HUDEP-2 (cell line): Measurements from ENCODE around the gene RFT1.

ENCODE experiments used
- DNase-seq, 76 experiments: peaks; one replicate each; lab custom pipeline; 2025; ENCODE audit not compliant: unreplicated experiment in 76 of 76; lab: John Stamatoyannopoulos, UW

Gene RFT1

GRCh38 chr3:53040351-53040820 is 89.8 kb downstream of the RFT1 start:
- DNase-seq: no peak

- DNase-seq: no peak
These were observed 90.9 kb downstream of the RFT1 start for GRCh38 chr3:53039376-53039752.

DNA sequence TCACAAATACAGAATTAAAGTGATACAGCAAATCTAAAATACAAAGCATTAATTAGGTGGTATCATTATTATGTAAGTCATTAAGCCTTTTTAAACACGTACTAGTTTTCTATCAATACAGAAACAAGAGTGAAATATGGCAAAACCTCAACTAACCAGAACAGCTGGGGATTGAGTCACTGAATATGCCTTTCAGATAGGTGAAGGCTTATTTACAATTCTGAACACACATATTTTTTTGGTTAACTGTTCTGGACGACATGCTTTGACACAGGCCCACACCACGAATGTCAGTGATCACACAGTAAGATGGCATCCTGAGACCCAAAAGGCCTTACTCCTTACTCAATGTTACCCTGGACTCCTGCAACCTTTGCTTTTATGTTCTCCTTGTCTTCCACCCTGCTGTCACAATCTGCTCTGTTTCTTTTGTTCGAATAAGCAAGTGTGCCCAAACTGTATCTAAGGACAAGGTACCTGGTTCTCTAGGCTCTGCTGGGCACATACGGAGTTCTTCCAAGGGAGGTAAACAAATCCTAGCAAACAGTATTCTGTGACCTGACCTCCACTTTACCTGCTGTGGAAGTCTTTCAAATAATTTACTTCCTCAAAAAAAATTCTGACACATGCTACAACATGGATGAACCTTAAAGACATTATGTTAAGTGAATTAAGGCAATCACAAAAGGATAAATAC is 91.4 kb downstream of the RFT1 start:
- no peak for DNase-seq
